ENCODE results near the gene HDAC4.

HDAC4 gene

GRCh38 chr2:239263231-239263630 lies 137.6 kb downstream of the HDAC4 start:
- no peak for FAIRE-seq

- no peak for FAIRE-seq
Observed at GRCh38 chr2:239262484-239263230, 138.2 kb downstream of the HDAC4 start.

GRCh38 chr2:239261796-239262483 lies 138.9 kb downstream of the HDAC4 start:
- no peak for FAIRE-seq

- no peak for FAIRE-seq
Observed at GRCh38 chr2:239261356-239261755, 139.5 kb downstream of the HDAC4 start.

- FAIRE-seq: no peak
Observed at GRCh38 chr2:239260546-239261327, 140.1 kb downstream of the HDAC4 start.

- FAIRE-seq: no peak
Observed at GRCh38 chr2:239259603-239260298, 141.1 kb downstream of the HDAC4 start.

- no peak for FAIRE-seq
Observed at GRCh38 chr2:239259173-239259572, 141.6 kb downstream of the HDAC4 start.

- FAIRE-seq: no peak
Observed at GRCh38 chr2:239258248-239258647, 142.6 kb downstream of the HDAC4 start.

GRCh38 chr2:239257511-239257937 lies 143.3 kb downstream of the HDAC4 start:
- no peak for FAIRE-seq

GRCh38 chr2:239256350-239256743 lies 144.5 kb downstream of the HDAC4 start:
- no peak for FAIRE-seq

GRCh38 chr2:239255628-239256349 lies 145.0 kb downstream of the HDAC4 start:
- no peak for FAIRE-seq

GRCh38 chr2:239255218-239255617 lies 145.6 kb downstream of the HDAC4 start:
- FAIRE-seq: no peak

GRCh38 chr2:239253701-239254436 lies 147.0 kb downstream of the HDAC4 start:
- FAIRE-seq: no peak

GRCh38 chr2:239253264-239253663 lies 147.6 kb downstream of the HDAC4 start:
- FAIRE-seq: no peak

GRCh38 chr2:239252801-239253200 lies 148.0 kb downstream of the HDAC4 start:
- no peak for FAIRE-seq

GRCh38 chr2:239252393-239252792 lies 148.4 kb downstream of the HDAC4 start:
- no peak for FAIRE-seq

- FAIRE-seq: no peak
Observed at GRCh38 chr2:239251971-239252370, 148.8 kb downstream of the HDAC4 start.

GRCh38 chr2:239250216-239251081 lies 150.4 kb downstream of the HDAC4 start:
- FAIRE-seq: no peak

GRCh38 chr2:239249776-239250175 lies 151.0 kb downstream of the HDAC4 start:
- no peak for FAIRE-seq

GRCh38 chr2:239249048-239249447 lies 151.8 kb downstream of the HDAC4 start:
- no peak for FAIRE-seq
